Thoracic aorta (tissue), 2 donors: ENCODE data around the gene ATP6V0A4. TPM values are rescaled to one million over a fixed set of nuclear protein-coding genes. Genes with fewer than 3 reads are reported as not detected.

Experiments used
- ATAC-seq: fragments of 150-250 bp; one replicate; pipeline ENCODE4 v1.8.0; 2017; ENCODE audit warnings: low read depth; ENCODE audit not compliant: insufficient number of reproducible peaks, low FRiP score
- DNase-seq: peaks from one replicate; pipeline ENCODE4 v3.0.0-alpha.2; 2020; ENCODE audit warnings: low spot score
- H3K27ac ChIP-seq, 2 donors: fragments of 200-600 bp; sonication (generic); 1 replicate in 1 of 2; 2 replicates in 1 of 2; pipeline ENCODE4 v1.5.1; 2016; ENCODE audit warnings: mild to moderate bottlenecking in 2 of 2, moderate library complexity in 2 of 2
- H3K27me3 ChIP-seq: fragments of 200-600 bp; sonication (generic); replicated peaks from 2 replicates; pipeline ENCODE4 v1.6.0; 2016; ENCODE audit warnings: mild to moderate bottlenecking; ENCODE audit not compliant: insufficient read depth
- H3K36me3 ChIP-seq: fragments of 200-600 bp; sonication (generic); one replicate; pipeline ENCODE4 v1.5.1; 2016
- H3K4me1 ChIP-seq, 2 donors: fragments of 200-600 bp; sonication (generic); 1 replicate in 1 of 2; 2 replicates in 1 of 2; pipeline versions ENCODE4 v1.5.1 to v1.6.0; 2016; ENCODE audit warnings: low read depth in 2 of 2, mild to moderate bottlenecking in 1 of 2; ENCODE audit not compliant: control insufficient read depth in 1 of 2
- H3K4me3 ChIP-seq: fragments of 200-600 bp; sonication (generic); 2 replicates; pipeline ENCODE4 v1.5.1; 2016; ENCODE audit warnings: mild to moderate bottlenecking
- H3K9me3 ChIP-seq: fragments of 200-600 bp; sonication (generic); 2 replicates; pipeline ENCODE4 v1.5.1; 2016
- total RNA-seq, 2 donors: library from RNA; depleted of rRNA; stranded (reverse); fragments of >200 nt; gene quantifications; one replicate each; pipeline versions ENCODE4 v1.1.0 to v1.2.3, GENCODE V29; 2016
- TF ChIP-seq, protein P1 (sequence below): fragments of 200-600 bp; sonication (generic); IDR thresholded peaks from one replicate; pipeline ENCODE4 v1.5.1; 2019; ENCODE audit warnings: antibody characterized with exemption

ATP6V0A4 gene
- total RNA-seq, 2 donors from 2014 or later, result not detected

DNA sequence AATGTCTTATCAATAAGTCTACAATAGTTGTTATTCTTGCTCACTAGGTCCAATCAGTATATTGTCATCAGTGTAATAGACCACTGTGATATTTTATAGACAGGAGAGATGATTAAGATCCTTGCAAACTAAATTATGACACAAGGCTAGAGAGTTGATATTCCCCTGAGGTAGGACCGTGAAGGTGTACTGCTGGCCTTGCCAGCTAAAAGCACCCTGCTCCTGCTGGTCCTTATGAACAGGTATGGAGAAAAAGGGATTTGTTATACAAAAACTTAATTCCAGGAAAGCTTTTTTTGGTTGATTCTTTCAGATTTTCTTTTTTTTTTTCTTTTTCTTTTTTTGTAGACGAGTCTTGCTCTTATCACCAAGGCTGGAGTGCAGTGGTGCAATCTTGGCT lies 17.0 kb downstream of the ATP6V0A4 start:
- H3K27ac ChIP-seq, result no peak overlapping the region
- no peaks in the 10 kb centered on the region for H3K36me3 ChIP-seq
- TF ChIP-seq, protein P1, sequence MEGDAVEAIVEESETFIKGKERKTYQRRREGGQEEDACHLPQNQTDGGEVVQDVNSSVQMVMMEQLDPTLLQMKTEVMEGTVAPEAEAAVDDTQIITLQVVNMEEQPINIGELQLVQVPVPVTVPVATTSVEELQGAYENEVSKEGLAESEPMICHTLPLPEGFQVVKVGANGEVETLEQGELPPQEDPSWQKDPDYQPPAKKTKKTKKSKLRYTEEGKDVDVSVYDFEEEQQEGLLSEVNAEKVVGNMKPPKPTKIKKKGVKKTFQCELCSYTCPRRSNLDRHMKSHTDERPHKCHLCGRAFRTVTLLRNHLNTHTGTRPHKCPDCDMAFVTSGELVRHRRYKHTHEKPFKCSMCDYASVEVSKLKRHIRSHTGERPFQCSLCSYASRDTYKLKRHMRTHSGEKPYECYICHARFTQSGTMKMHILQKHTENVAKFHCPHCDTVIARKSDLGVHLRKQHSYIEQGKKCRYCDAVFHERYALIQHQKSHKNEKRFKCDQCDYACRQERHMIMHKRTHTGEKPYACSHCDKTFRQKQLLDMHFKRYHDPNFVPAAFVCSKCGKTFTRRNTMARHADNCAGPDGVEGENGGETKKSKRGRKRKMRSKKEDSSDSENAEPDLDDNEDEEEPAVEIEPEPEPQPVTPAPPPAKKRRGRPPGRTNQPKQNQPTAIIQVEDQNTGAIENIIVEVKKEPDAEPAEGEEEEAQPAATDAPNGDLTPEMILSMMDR, result no peak
- no peaks in the 10 kb centered on the region for H3K4me1 ChIP-seq
- no peaks in the 10 kb centered on the region for H3K27me3 ChIP-seq
- H3K4me3 ChIP-seq, result no peak overlapping the region
- no peaks in the 10 kb centered on the region for H3K9me3 ChIP-seq
- DNase-seq (no peak), ATAC-seq (no peak)

DNA sequence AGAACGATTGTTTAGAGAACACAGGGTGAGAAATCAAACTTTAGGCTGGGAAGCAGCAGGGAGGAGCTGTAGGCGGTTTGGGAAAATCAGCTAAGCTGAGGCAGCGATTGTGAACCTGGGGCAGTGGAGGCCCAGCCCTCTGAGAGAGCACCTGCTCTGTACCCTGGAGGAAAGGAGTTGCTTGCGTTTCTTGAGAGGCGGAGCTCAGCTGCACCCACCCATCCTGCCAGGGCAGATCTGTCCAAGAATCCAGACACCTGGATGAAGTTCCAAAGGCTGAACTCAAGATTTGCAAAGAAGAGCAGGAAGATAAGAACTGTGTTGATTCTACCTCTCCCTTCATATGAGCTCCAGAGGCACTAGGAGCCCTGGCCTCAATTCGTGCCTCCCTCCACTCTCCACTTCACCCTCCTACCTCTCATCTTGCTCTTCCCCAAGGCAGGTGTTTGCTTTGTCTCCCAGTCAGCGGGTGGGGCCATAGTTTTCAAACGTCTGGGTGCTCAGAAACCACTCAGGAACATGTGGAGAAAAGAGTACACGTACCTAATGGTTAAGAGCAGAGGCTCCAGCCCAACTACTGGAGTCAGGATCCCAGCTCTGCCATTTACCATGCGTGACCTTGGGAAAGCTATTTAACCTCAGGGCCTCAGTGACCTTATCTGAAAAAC lies 21.7 kb downstream of the ATP6V0A4 start:
- Histone ChIP-seq H3K27me3 (no peaks in the 10 kb centered on the region), H3K4me3 (no peak overlapping the region), H3K9me3 (no peaks in the 10 kb centered on the region), H3K36me3 (no peaks in the 10 kb centered on the region), H3K4me1 (no peaks in the 10 kb centered on the region), H3K27ac (no peak overlapping the region)
- TF ChIP-seq, protein P1, result no peak
- no peak for ATAC-seq
- no peak for DNase-seq

DNA sequence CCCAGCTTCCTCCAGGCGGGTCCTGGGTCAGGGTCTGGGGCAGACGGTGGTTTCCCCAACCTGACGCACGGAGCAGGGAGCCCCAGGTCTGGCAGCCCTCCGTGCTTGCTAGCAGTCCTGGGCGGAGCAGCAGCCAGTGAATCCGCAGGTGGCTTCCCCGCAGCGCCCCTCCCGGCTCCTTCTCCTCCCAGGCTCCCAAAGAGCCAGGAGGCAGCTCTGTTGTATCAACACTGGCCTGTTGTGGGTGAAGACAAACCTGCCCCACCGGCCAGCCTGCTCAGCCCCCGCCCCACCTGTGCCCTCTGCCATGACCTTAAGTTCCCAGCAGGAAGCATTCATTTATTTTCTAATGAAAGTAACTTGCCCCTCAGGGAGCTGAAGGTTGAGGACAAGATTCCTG lies 24.2 kb downstream of the ATP6V0A4 start:
- H3K27me3 ChIP-seq, result no peaks in the 10 kb centered on the region
- no peak overlapping the region for H3K4me3 ChIP-seq
- H3K27ac ChIP-seq, result no peak overlapping the region

DNA sequence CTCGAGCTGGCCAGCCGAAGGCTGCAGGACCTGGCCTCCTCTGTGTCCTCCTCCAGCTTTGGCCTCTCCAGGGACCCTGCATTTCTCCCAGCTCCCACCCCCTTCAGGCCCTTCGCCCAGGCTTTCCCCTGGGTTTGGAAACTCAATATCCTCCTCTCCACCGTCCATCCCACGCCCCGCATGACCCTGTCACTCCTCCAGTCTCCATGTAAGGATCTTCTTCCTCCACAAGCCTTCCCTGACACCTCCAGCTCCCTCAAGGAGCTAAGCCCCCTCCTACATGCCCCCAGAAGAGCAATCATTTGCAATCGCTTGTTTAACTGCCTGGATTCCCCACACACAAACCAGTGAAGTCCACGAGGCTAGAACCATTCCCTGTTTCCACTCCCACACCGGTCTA lies 24.8 kb downstream of the ATP6V0A4 start:
- Histone ChIP-seq H3K9me3 (no peaks in the 10 kb centered on the region), H3K4me3 (no peak overlapping the region), H3K27me3 (no peaks in the 10 kb centered on the region), H3K27ac (no peak overlapping the region), H3K4me1 (no peaks in the 10 kb centered on the region), H3K36me3 (no peaks in the 10 kb centered on the region)
- no peak for ATAC-seq
- no peak for DNase-seq
- TF ChIP-seq, protein P1, result no peak

More for the DNA sequence above, 24.2 kb downstream of the ATP6V0A4 start:
- Histone ChIP-seq H3K9me3 (no peaks in the 10 kb centered on the region), H3K4me1 (no peaks in the 10 kb centered on the region), H3K36me3 (no peaks in the 10 kb centered on the region)
- ATAC-seq (no peak), DNase-seq (no peak)
- TF ChIP-seq, protein P1, result no peak

DNA sequence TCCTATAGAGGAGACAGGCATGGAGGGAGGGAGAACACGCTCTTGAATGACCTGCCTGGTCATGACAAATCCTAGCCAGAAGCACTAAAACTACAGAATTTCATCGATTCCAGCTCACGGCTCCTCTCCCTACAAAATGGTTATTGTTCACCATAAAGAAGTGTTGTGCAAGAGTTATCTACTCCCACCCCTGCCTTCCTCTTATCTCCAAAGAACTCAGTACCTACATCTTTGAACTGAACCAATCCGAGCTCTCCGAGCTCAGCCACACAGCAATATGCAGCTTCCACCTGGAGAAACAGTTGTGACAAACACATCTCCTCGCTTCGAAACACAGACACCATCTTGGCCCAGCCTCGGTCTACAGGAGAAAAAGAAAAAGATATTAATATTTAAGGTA lies 27.1 kb downstream of the ATP6V0A4 start:
- Histone ChIP-seq H3K4me1 (no peaks in the 10 kb centered on the region), H3K9me3 (no peaks in the 10 kb centered on the region), H3K27ac (no peak overlapping the region), H3K27me3 (no peaks in the 10 kb centered on the region), H3K4me3 (no peak overlapping the region), H3K36me3 (no peaks in the 10 kb centered on the region)
- TF ChIP-seq, protein P1, result no peak
- DNase-seq, result no peak
- no peak for ATAC-seq
